Measurements from ENCODE around the gene ZNF665. TPM values are rescaled to one million over a fixed set of nuclear protein-coding genes. Genes with fewer than 3 reads are reported as not detected.

ZNF665 gene
- total and polyA plus RNA-seq, 3 experiments from 2014 or later, result 5.0 to 8.7 (median 5.6) TPM

GRCh38 chr19:53147645-53148044, 45.5 kb downstream of the ZNF665 start:
- Mint-ChIP-seq H3K4me1 (no peaks in the 10 kb centered on the region), H3K27ac (no peak overlapping the region), H3K9me3 (peaks cover 29 to 91% (median 81%) of the 10 kb centered on the region in 5 donors), H3K27me3 (peaks cover 0 to 1% of the 10 kb centered on the region in 2 donors), H3K36me3 (peaks cover 36 to 83% (median 79%) of the 10 kb centered on the region in 3 donors), H3K4me3 (peak overlapping the region in 1 of 7 donors; percentile 26)
- ChIA-PET POLR2A (no interaction called here), CTCF (no interaction called here)
- H3K36me3 ChIP-seq (ENCODE audit: insufficient read depth, low read length), result peaks cover 25% of the 10 kb centered on the region
- H3K27ac ChIP-seq (ENCODE audit: low read depth, low read length), result no peak overlapping the region
- peaks cover 32% of the 10 kb centered on the region for H3K9me3 ChIP-seq (ENCODE audit: low read length)
- H3K27me3 ChIP-seq (ENCODE audit: insufficient read depth, low read length, poor library complexity, severe bottlenecking), result no peaks in the 10 kb centered on the region
- no peak overlapping the region for H3K4me3 ChIP-seq (ENCODE audit: low read length)
- no peak for DNase-seq
- H3K4me1 ChIP-seq (ENCODE audit: insufficient read depth, low read length), result no peaks in the 10 kb centered on the region

GRCh38 chr19:53140351-53140750, 52.8 kb downstream of the ZNF665 start:
- Histone ChIP-seq H3K27ac (ENCODE audit: low read depth, low read length) (no peak overlapping the region), H3K27me3 (ENCODE audit: insufficient read depth, low read length, poor library complexity, severe bottlenecking) (no peaks in the 10 kb centered on the region), H3K36me3 (ENCODE audit: insufficient read depth, low read length) (peaks cover 10% of the 10 kb centered on the region), H3K9me3 (ENCODE audit: low read length) (peaks cover 44% of the 10 kb centered on the region), H3K4me3 (ENCODE audit: low read length) (no peak overlapping the region), H3K4me1 (ENCODE audit: insufficient read depth, low read length) (no peaks in the 10 kb centered on the region)
- DNase-seq, result no peak
- no peak overlapping the region for H3K4me3 Mint-ChIP-seq
- ChIA-PET POLR2A (no interaction called here), CTCF (no interaction called here)
- H3K36me3 Mint-ChIP-seq, result peaks cover 12 to 45% (median 45%) of the 10 kb centered on the region in 3 donors
- no peak overlapping the region for H3K27ac Mint-ChIP-seq
- no peaks in the 10 kb centered on the region for H3K27me3 Mint-ChIP-seq
- H3K9me3 Mint-ChIP-seq, result peaks cover 61 to 92% (median 86%) of the 10 kb centered on the region in 5 donors
- H3K4me1 Mint-ChIP-seq, result no peaks in the 10 kb centered on the region

- CTCF ChIA-PET, result no interaction called here
- Histone ChIP-seq H3K27ac (ENCODE audit: low read depth, low read length) (no peak overlapping the region), H3K4me1 (ENCODE audit: insufficient read depth, low read length) (no peaks in the 10 kb centered on the region), H3K4me3 (ENCODE audit: low read length) (no peak overlapping the region), H3K36me3 (ENCODE audit: insufficient read depth, low read length) (no peaks in the 10 kb centered on the region), H3K27me3 (ENCODE audit: insufficient read depth, low read length, poor library complexity, severe bottlenecking) (no peaks in the 10 kb centered on the region), H3K9me3 (ENCODE audit: low read length) (peaks cover 59% of the 10 kb centered on the region)
- H3K9me3 Mint-ChIP-seq, result peaks cover 46 to 86% (median 78%) of the 10 kb centered on the region in 5 donors
- DNase-seq, result no peak
- H3K27ac Mint-ChIP-seq, result no peak overlapping the region
- POLR2A ChIA-PET, result no interaction called here
- no peak overlapping the region for H3K4me3 Mint-ChIP-seq
- H3K27me3 Mint-ChIP-seq, result peaks cover 7% of the 10 kb centered on the region in 2 donors
- peaks cover 0 to 27% (median 14%) of the 10 kb centered on the region in 3 donors for H3K36me3 Mint-ChIP-seq
- H3K4me1 Mint-ChIP-seq, result peaks cover 5 to 8% (median 7%) of the 10 kb centered on the region in 3 donors
Measured at GRCh38 chr19:53136432-53136831, 56.7 kb downstream of the ZNF665 start.

- peaks cover 29 to 80% (median 61%) of the 10 kb centered on the region in 5 donors for H3K9me3 Mint-ChIP-seq
- CTCF ChIA-PET, result no interaction called here
Measured at GRCh38 chr19:53132141-53132991, 60.8 kb downstream of the ZNF665 start, which contains the start of gene ZNF415. Gene ZNF415 (minus strand): TSS chr19:53132910. CDS start chr19:53122676, 10,234 bp downstream.

GRCh38 chr19:53131727-53132126, 61.4 kb downstream of the ZNF665 start:
- no peak overlapping the region for H3K27ac ChIP-seq (ENCODE audit: low read depth, low read length)
- H3K27ac Mint-ChIP-seq, result no peak overlapping the region
- no peak overlapping the region for H3K4me3 ChIP-seq (ENCODE audit: low read length)
- peaks cover 27% of the 10 kb centered on the region for H3K9me3 ChIP-seq (ENCODE audit: low read length)
- H3K27me3 ChIP-seq (ENCODE audit: insufficient read depth, low read length, poor library complexity, severe bottlenecking), result no peaks in the 10 kb centered on the region
- H3K9me3 Mint-ChIP-seq, result peaks cover 25 to 77% (median 59%) of the 10 kb centered on the region in 5 donors
- H3K27me3 Mint-ChIP-seq, result peaks cover 20 to 34% of the 10 kb centered on the region in 2 donors
- no peak for DNase-seq
- ChIA-PET CTCF (no interaction called here), POLR2A (no interaction called here)
- H3K36me3 Mint-ChIP-seq, result peaks cover 0 to 40% (median 0%) of the 10 kb centered on the region in 3 donors
- no peaks in the 10 kb centered on the region for H3K4me1 ChIP-seq (ENCODE audit: insufficient read depth, low read length)
- H3K4me3 Mint-ChIP-seq, result peak overlapping the region in 6 of 7 donors; percentile 5 to 77 (median 54)
- H3K36me3 ChIP-seq (ENCODE audit: insufficient read depth, low read length), result no peaks in the 10 kb centered on the region
- peaks cover 5 to 9% (median 9%) of the 10 kb centered on the region in 3 donors for H3K4me1 Mint-ChIP-seq

More at GRCh38 chr19:53132141-53132991, 60.8 kb downstream of the ZNF665 start, which contains the start of gene ZNF415:
- Histone ChIP-seq H3K9me3 (ENCODE audit: low read length) (peaks cover 28% of the 10 kb centered on the region), H3K4me1 (ENCODE audit: insufficient read depth, low read length) (no peaks in the 10 kb centered on the region), H3K27ac (ENCODE audit: low read depth, low read length) (no peak within 1 kb of the TSS), H3K27me3 (ENCODE audit: insufficient read depth, low read length, poor library complexity, severe bottlenecking) (no peaks in the 10 kb centered on the region), H3K4me3 (ENCODE audit: low read length) (peak within 1 kb of the TSS; percentile 4), H3K36me3 (ENCODE audit: insufficient read depth, low read length) (no peaks in the 10 kb centered on the region)
- H3K4me3 Mint-ChIP-seq, result peak within 1 kb of the TSS in 5 of 7 donors; percentile 43 to 77 (median 66)
- H3K27me3 Mint-ChIP-seq, result peaks cover 20 to 30% of the 10 kb centered on the region in 2 donors
- peak within 1 kb of the TSS in 1 of 8 donors; percentile 47 for H3K27ac Mint-ChIP-seq
- H3K4me1 Mint-ChIP-seq, result peaks cover 5 to 9% (median 9%) of the 10 kb centered on the region in 3 donors
- H3K36me3 Mint-ChIP-seq, result peaks cover 0 to 40% (median under 1%) of the 10 kb centered on the region in 3 donors
- DNase-seq, result peak in 3 of 5 donors; percentile 20 to 54 (median 37)
- POLR2A ChIA-PET, result no interaction called here

GRCh38 chr19:53131085-53131590, 62.0 kb downstream of the ZNF665 start:
- Mint-ChIP-seq H3K27me3 (peaks cover 20 to 34% of the 10 kb centered on the region in 2 donors), H3K4me1 (peaks cover 5 to 9% (median 9%) of the 10 kb centered on the region in 3 donors), H3K36me3 (peaks cover 0 to 35% (median 0%) of the 10 kb centered on the region in 3 donors), H3K4me3 (peak overlapping the region in 2 of 7 donors; percentile 37 to 77), H3K27ac (no peak overlapping the region), H3K9me3 (peaks cover 19 to 71% (median 53%) of the 10 kb centered on the region in 5 donors)
- no peak for DNase-seq
- no peak overlapping the region for H3K4me3 ChIP-seq (ENCODE audit: low read length)
- POLR2A ChIA-PET, result no interaction called here
- H3K27ac ChIP-seq (ENCODE audit: low read depth, low read length), result no peak overlapping the region
- peaks cover 27% of the 10 kb centered on the region for H3K9me3 ChIP-seq (ENCODE audit: low read length)
- CTCF ChIA-PET, result no interaction called here
- no peaks in the 10 kb centered on the region for H3K36me3 ChIP-seq (ENCODE audit: insufficient read depth, low read length)
- H3K4me1 ChIP-seq (ENCODE audit: insufficient read depth, low read length), result no peaks in the 10 kb centered on the region
- no peaks in the 10 kb centered on the region for H3K27me3 ChIP-seq (ENCODE audit: insufficient read depth, low read length, poor library complexity, severe bottlenecking)

- no peaks in the 10 kb centered on the region for H3K36me3 ChIP-seq (ENCODE audit: insufficient read depth, low read length)
- Mint-ChIP-seq H3K4me3 (no peak overlapping the region), H3K9me3 (peaks cover 13 to 67% (median 50%) of the 10 kb centered on the region in 5 donors), H3K36me3 (peaks cover 0 to 35% (median 0%) of the 10 kb centered on the region in 3 donors), H3K4me1 (peaks cover 5 to 9% (median 9%) of the 10 kb centered on the region in 3 donors), H3K27ac (no peak overlapping the region), H3K27me3 (peaks cover 20 to 34% of the 10 kb centered on the region in 2 donors)
- H3K4me1 ChIP-seq (ENCODE audit: insufficient read depth, low read length), result no peaks in the 10 kb centered on the region
- CTCF ChIA-PET, result interaction anchor here (0.7 kb wide), 1 partner anchor 612 kb away, joined by 3 read pairs; no protein-coding TSS in a partner anchor
- DNase-seq, result no peak
- H3K4me3 ChIP-seq (ENCODE audit: low read length), result no peak overlapping the region
- H3K27ac ChIP-seq (ENCODE audit: low read depth, low read length), result no peak overlapping the region
- H3K9me3 ChIP-seq (ENCODE audit: low read length), result peaks cover 27% of the 10 kb centered on the region
- H3K27me3 ChIP-seq (ENCODE audit: insufficient read depth, low read length, poor library complexity, severe bottlenecking), result no peaks in the 10 kb centered on the region
- POLR2A ChIA-PET, result no interaction called here
Measured at GRCh38 chr19:53130506-53130905, 62.7 kb downstream of the ZNF665 start.

Measured in CD8-positive, alpha-beta memory T cell (primary cell).